ENCODE measurements around the gene STIM1.

Gene STIM1

GRCh38 chr11:3916962-3917361, 61.5 kb downstream of the STIM1 start:
- peak in 1 of 5 donors; percentile 46 for DNase-seq

- DNase-seq, result peak in 3 of 5 donors; percentile 17 to 92 (median 33)
These were observed 64.8 kb downstream of the STIM1 start for GRCh38 chr11:3920148-3920852.

- DNase-seq, result no peak
These were observed 66.6 kb downstream of the STIM1 start for GRCh38 chr11:3922056-3922455.

GRCh38 chr11:3925513-3925912, 70.0 kb downstream of the STIM1 start:
- DNase-seq, result no peak

- no peak for DNase-seq
These were observed 71.1 kb downstream of the STIM1 start for GRCh38 chr11:3926458-3927095.

GRCh38 chr11:3927129-3927796, 71.8 kb downstream of the STIM1 start:
- DNase-seq, result no peak

- DNase-seq, result no peak
These were observed 73.8 kb downstream of the STIM1 start for GRCh38 chr11:3929232-3929631.

GRCh38 chr11:3929649-3930048, 74.2 kb downstream of the STIM1 start:
- no peak for DNase-seq

GRCh38 chr11:3932698-3933097, 77.2 kb downstream of the STIM1 start:
- no peak for DNase-seq

GRCh38 chr11:3933165-3933628, 77.7 kb downstream of the STIM1 start:
- DNase-seq, result no peak

- no peak for DNase-seq
These were observed 79.2 kb downstream of the STIM1 start for GRCh38 chr11:3934658-3935057.

- no peak for DNase-seq
These were observed 81.1 kb downstream of the STIM1 start for GRCh38 chr11:3936517-3936916.

GRCh38 chr11:3939211-3939610, 83.7 kb downstream of the STIM1 start:
- DNase-seq, result no peak

GRCh38 chr11:3939651-3940190, 84.3 kb downstream of the STIM1 start:
- DNase-seq, result no peak

- peak in 1 of 5 donors; percentile 60 for DNase-seq
These were observed 86.9 kb downstream of the STIM1 start for GRCh38 chr11:3942160-3942955.

GRCh38 chr11:3942956-3943497, 87.6 kb downstream of the STIM1 start:
- no peak for DNase-seq

GRCh38 chr11:3944198-3944597, 88.7 kb downstream of the STIM1 start:
- DNase-seq, result no peak

GRCh38 chr11:3946455-3947017, 91.1 kb downstream of the STIM1 start:
- no peak for DNase-seq

- DNase-seq, result peak in 3 of 5 donors; percentile 12 to 93 (median 35)
These were observed 91.6 kb downstream of the STIM1 start for GRCh38 chr11:3947061-3947460.

GRCh38 chr11:3949125-3949524, 93.7 kb downstream of the STIM1 start:
- DNase-seq, result peak in 1 of 5 donors; percentile 67

GRCh38 chr11:3950996-3951660, 95.7 kb downstream of the STIM1 start:
- peak in 1 of 5 donors; percentile 45 for DNase-seq

All from T-helper 1 cell (primary cell).